SU-DHL-6 (cell line): ENCODE measurements around the gene PSMB1.

Experiments used
- CTCF ChIP-seq: fragments of 200-600 bp; sonication (generic); IDR thresholded peaks from one replicate; pipeline ENCODE4 v1.5.1; 2017; ENCODE audit warnings: antibody characterized with exemption, mild to moderate bottlenecking, low read length, moderate library complexity; ENCODE audit not compliant: insufficient read depth, poor library complexity, severe bottlenecking
- EZH2phosphoT487 ChIP-seq: fragments of 200-600 bp; sonication (generic), shearing (Covaris generic); conservative IDR thresholded peaks from 2 replicates; pipeline ENCODE4 v1.6.1; 2018; ENCODE audit warnings: mild to moderate bottlenecking, antibody characterized with exemption, low read length, moderate library complexity, mixed read lengths

GRCh38 chr6:170529839-170530469, 23.2 kb downstream of the PSMB1 start:
- TF ChIP-seq CTCF (peak; percentile 68), EZH2phosphoT487 (no peak)
